Hematopoietic multipotent progenitor cell treated with erythropoietin and hydrocortisone succinate and interleukin-3 and kit ligand, for 17 days (in vitro differentiated cells): ENCODE data around the gene C1orf226.
"Not testable (repeated sequence)": the region's sequence is repeated elsewhere in the genome, so short reads cannot be mapped to it uniquely, and the experiment has no call there.

Experiments
- DNase-seq: peaks from one replicate; pipeline ENCODE4 v3.0.0-alpha.2; 2015; ENCODE audit warnings: low spot score

Gene C1orf226

DNA sequence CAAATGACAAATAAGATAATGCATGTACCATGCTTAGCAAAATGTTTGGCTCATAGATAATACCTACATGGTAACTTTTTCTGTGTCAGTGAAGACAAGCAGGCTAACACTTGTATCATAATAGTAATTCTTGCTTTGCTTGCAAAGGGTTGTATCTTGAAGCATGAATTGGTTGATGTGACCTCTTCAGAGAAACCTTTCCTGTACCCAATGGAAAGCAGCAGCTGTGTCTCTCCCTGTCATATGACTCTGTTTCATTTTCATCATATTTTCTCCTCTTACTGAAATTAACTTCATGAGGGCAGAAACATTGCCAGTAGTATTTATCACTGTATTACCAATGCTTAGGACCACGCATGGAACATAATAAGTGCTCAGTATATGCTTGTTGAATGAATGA, 26.0 kb downstream of the C1orf226 start:
- no peak for DNase-seq

DNA sequence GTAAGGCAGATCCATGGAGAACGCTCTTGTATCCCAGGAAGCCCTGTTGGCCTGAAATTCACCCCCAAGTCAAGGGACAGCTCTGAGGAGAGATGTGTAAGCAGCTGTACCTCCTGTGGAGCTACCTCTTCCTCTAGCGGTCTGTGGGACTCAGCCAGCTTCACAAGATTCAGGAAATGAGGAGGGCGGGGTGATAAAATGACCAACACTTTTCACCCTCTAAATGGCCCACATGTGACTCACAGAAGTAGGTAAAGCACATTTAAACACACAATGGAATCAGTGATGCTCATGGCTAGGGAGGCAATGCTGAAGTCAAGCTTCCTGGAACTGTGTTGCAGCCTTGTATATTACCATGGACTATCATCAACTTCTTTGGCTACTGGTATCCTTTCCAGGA, 30.5 kb downstream of the C1orf226 start, which contains the start of gene SH2D1B:
Gene SH2D1B, minus strand, starts transcription at position 135 of the 400 bp plus-strand sequence. Its CDS starts 120 bp downstream, at position 15.
- no peak for DNase-seq

DNA sequence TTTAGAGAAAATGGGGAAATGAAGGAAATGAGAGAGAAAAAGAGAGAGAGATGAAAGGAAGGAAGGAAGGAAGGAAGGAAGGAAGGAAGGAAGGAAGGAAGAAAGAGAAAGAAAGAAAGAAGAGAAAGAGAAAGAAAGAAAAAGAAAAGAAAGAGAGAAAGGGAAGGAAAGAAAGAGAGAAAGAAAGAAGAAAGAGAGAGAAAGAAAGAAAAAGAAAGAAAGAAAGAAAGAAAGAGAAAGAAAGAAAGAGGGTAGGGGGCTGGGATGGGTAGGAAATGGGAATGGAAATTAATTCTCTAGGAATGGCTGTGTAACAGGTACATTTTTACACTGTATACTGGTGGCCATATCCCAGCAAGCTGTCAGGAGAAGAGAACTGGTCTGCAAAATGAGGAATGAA, 34.7 kb downstream of the C1orf226 start:
- no peak for DNase-seq

DNA sequence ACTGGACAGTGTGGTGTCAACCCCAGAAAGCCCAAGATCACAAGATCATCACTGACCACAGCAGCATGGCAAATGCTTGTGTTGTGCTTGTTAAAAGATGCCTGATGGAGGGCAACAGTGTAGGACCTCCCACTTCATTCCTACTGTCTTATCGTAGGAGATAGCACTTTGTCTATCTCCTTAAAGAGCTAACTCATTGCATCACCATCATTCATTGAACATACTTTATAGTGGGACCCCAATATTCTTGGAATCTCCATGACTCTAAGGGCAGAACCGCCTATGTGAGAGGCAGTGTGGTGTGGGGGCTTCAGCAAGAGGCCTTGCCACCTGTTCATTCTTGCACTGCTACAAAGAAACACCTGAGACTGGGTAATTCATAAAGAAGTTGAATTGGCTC, 35.4 kb downstream of the C1orf226 start:
- no peak for DNase-seq

DNA sequence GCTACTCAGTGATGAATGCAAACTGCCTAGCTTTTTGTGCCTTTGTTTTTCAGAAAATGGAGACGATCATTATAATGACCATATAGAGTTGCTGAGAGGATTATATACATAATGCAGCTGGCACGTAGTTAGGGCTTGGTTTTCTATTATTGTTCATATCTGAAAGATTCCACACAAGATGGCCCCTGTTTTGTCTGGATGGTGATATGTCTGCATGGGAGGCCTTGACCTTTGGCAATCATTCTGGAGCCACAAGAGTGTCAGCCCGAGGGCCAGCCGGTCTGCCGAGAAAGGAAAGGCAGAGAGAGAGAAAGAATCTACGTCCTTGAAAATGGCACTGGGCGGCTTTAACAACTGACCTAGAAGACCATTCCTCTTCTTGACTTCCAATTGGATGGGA, 36.1 kb downstream of the C1orf226 start:
- no peak for DNase-seq

DNA sequence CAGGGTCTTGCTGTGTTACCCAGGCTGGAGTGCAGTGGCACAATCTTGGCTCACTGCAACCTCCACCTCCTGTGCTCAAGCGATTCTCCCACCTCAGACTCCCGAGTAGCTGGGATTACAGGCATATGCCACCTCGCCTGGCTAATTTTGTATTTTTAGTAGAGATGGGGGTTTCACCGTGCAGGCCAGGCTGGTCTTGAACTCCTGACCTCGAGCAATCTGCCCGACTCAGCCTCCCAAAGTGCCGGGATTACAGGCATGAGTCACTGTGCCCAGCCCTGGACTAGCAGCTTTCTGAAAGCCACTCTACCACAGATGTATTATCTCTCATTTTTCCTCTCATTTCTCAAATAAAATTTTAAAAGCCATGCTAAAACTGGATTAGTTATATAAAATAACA, 37.1 kb downstream of the C1orf226 start:
- DNase-seq: not testable (repeated sequence)

DNA sequence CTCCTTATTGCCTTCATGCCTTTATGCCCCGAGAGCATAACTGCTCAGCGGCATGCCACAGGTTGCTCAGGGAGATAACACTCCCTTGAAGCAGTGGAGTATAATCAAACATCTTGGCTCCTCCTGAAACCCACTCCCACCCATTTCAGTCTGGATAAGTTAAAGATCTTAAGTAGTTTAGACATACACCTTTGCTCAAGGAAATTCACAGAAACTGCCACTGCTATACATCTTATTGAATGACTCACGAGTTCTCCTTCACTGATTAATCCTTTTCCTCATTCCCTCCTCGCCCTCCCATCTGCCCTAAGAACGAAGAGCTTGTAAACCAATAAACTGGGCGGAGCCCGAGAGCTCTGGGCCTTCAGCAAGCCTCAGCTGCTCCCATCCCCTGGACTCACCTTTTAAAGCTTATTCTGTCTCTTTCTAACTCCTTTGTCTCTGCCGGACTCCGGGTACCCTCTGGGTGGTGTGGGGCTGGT, 38.0 kb downstream of the C1orf226 start:
- DNase-seq: not testable (repeated sequence)

DNA sequence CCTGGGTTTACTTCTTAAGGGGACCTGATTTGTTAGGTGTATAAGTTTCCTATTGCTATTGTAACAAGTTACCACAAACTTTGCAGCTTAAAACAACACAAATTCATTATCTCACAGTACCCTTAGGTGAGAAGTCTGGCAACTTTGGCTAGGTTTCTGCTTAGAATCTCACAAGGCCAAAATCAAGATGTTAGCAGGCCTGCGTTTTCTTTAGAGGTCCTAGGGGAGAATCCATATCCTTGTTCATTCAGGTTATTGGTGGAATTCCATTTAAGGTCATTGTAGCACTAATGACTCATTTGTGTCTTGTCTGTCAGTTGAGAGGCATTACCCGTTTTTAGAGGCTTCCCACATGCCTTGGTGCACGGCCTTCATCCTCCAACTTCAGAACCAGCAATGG, 38.6 kb downstream of the C1orf226 start:
- no peak for DNase-seq

DNA sequence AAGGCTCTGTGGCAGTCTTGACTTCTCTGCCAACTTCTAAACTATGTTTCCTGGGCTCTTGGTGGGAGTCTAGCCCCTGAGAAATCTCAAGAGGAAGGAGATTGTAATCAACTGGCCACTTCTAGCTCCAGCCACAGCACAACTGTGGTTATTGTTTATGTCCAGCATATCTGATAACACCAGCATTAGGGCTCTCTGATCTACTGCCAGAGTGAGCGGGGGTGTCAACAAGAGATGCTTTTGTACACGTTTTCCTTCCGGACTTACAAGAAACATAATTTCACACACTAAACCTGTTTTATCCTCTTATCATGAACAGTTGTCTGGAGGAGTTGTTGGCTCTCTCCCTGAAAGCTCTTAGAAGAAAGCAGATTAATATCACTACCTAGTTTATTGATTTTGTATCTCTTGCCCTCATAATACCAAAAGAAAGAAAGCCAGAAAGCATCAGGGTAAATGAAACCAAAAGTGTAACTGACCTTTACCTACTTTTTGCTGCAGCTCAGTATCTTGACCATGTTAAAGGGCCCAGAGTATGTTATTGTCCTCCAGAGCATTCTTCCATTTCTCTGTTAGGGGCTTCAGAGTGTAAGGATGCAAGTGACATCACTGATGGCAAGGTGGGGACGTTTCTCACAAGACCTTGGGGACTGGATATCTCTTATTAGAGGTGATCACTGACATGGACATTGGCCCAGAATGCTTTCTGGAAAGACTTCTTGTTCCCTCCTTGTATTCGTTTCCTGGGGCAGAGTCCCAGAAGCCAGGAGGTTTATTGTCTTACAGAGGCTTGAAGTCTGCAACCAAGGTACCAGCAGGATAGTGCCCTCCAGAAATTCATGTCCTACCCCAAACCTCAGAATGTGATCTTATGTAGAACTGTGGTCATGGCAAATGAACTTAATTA, 40.0 kb downstream of the C1orf226 start:
- DNase-seq: no peak

DNA sequence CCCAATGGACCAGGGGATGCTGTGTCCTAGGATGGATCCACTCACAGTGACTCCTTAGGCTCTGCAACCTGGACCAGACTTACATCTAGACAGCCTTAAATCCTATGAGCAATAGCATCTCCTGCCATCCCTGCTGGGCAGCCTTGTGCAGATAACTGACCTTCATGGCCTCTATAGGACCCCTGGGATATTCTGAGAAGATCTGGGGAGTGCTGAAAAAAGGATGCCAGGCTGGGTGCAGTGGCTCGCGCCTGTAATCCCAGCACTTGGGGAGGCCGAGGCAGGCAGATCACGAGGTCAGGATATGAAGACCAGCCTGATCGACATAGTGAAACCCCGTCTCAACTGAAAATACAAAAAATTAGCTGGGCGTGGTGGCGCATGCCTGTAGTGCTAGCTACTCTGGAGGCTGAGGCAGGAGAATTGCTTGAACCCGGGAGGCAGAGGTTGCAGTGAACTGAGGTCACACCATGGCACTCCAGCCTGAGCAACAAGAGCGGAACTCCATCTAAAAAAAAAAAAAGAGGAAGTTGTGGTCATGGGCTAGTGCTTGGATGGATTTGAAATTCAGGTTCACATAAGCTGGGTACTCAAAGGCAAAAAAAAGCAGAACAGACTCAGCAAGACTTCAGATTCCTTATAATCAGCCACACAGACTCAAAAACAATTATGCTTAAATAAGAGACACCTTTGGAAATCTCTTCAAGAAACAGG, 41.3 kb downstream of the C1orf226 start:
- no peak for DNase-seq

DNA sequence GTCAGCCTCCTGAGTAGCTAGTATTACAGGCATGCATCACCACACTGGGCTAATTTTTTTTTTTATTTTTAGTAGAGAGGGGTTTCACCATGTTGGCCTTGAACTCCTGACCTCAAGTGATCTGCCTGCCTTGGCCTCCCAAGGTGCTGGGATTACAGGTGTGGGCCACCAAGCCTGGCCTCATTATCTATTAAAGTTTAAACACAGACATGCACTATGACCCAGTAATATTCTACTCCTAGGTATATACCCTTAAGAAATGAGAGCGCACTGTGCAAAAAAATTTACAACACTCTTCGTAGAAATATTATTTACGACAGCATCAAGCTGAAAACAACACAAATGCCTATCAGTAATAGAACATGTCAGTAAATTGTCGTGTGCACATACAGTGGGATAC, 49.1 kb downstream of the C1orf226 start:
- no peak for DNase-seq

DNA sequence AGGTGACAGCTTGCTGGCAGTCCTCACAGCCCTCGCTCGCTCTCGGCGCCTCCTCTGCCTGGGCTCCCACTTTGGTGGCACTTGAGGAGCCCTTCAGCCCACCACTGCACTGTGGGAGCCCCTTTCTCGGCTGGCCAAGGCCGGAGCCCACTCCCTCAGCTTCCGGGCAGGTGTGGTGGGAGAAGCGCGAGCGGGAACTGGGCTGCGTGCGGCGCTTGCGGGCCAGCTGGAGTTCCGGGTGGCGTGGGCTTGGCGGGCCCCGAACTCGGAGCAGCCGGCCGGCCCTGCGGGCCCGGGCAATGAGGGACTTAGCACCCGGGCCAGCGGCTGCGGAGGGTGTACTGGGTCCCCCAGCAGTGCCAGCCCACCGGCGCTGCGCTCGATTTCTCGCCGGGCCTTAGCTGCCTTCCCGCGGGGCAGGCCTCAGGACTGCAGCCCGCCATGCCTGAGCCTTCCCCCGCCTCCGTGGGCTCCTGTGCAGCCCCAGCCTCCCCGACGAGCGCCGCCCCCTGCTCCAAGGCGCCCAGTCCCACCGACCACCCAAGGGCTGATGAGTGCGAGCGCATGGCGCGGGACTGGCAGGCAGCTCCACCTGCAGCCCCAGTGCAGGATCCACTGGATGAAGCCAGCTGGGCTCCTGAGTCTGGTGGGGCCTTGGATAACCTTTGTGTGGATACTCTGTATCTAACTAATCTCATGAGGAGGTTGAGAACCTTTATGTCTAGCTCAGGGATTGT, 51.6 kb downstream of the C1orf226 start:
- not testable (repeated sequence) for DNase-seq
